Stimulated activated CD4-positive, alpha-beta T cell treated with anti-CD3 and anti-CD28 coated beads, Interleukin-15, amount 100 ng/mL, for 24 hours (primary cell): ENCODE results near the gene LSR.

Experiments
- DNase-seq: peaks from one replicate; pipeline ENCODE4 v3.0.0-alpha.2; 2020

LSR gene

DNA sequence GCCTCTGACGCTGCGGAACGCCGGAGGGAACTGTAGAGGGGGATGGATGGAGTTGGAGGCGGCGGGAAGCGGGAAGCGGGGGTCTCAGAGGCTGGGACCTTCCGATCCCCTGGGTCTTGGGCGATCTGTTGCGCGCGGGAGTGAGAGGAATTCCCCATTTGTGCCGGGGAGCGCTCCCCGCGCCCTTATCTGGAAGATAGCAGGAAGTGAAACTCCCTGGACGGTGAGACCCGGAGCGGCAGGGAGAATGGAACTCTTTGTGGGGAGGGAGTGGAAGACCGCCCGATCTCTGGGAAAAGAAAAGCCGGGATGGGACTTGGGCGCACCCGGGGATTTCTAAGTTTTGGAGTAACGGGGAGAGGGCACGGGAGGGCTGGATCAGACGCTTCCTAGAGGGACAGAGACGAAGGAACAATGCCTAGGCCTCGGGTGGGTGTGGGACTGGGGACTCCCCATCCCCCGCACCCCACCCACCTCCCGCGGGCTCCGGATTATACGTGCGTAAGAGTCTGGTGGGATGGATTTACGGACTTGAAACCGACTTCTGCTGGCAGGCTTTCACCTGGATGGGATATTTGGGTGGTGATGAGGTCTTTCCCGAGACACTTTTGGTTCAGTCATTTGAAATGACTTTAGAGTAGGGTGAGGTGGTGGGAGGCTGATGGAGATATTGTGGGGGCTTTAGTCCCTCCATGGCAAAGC lies 495 bp downstream of the LSR start:
- DNase-seq, result no peak

DNA sequence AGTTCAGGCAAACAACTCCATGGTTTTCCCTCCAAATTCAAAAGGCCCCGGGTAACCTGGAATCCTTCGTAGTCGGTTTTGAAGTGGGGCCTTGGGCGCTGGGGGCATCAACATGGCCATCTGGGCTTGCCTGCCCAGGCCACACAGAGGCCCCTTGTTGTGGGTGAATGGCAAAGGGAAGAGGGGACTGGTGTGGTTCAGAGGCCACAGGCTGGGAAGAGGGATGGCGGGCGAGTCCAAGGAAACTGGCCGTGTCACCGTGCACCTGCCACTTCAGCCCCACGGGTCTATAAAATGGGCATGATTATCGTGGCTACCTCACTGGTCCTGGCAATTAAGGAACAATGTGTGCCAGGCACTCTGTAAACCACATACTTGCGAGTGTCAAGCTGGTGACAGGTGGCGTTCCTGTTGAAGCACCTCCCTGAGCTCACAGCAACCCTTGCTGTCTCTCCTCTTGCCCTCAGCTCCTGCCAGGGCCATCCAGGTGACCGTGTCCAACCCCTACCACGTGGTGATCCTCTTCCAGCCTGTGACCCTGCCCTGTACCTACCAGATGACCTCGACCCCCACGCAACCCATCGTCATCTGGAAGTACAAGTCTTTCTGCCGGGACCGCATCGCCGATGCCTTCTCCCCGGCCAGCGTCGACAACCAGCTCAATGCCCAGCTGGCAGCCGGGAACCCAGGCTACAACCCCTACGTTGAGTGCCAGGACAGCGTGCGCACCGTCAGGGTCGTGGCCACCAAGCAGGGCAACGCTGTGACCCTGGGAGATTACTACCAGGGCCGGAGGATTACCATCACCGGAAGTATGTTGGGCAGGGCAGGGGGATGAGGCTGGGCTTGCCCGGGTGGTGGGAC lies 1.3 kb downstream of the LSR start:
- DNase-seq, result no peak

DNA sequence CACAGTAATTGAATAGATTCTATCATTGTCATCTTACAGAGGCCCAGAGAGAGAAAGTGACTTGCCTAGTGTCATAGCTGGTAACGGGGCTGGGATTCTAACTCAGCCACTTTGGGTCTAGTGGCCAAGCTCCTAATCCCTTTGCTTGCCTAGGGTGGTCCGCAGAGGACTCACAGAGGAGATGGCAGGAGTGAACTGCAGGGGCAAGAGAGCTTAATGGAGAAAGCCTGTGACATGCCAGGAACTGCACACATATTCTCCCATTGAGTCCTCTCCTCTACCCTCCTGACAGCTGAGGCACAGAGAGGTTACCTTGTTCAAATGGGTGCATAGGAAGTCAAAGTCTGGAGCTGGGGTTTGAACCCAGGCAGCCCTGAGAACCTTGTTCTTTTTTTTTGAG lies 2.7 kb downstream of the LSR start:
- no peak for DNase-seq

DNA sequence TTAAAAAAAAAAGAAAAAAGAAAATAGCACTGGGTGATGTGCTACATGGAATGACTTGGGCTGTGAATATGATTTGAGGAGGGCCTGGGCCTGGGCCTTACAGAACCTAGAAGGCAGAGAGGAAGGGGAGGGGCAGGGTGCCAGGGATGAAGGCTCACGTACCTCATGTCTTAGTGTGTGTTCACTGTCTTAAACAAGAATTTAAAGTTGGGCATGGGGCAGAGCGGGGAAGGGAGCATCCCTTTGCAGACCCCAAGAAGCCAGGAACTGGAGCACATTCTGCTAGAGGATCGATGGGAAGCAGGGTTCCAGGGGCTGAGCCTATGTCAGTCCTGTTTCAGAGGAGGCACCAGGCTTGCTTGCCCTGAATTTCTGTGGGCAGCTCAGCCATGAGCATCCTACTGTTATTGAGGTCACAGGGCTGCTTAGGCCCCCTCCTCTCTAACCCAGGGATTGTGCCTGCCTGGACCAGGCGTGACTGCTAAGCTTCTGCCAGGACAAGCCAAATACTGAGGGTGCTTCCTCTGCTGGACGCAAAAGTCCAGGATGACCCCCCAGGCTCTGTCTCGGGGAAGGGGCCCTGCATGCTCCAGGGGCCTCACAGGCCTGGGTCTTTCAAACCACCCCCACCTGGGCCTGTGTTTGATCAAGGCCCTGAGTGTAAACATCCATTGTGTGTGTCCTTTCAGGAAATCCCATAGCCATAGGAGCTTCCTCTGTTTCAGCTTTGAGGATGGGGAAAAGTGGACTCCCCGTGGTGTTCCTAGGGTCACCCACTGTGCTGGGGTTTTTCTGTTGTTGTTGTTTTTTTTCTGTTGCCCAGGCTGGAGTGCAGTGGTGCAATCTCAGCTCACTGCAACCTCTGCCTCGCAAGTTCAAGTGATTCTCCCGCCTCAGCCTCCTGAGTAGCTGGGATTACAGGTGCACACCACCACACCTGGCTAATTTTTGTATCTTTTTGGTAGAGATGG lies 4.8 kb downstream of the LSR start:
- no peak for DNase-seq

DNA sequence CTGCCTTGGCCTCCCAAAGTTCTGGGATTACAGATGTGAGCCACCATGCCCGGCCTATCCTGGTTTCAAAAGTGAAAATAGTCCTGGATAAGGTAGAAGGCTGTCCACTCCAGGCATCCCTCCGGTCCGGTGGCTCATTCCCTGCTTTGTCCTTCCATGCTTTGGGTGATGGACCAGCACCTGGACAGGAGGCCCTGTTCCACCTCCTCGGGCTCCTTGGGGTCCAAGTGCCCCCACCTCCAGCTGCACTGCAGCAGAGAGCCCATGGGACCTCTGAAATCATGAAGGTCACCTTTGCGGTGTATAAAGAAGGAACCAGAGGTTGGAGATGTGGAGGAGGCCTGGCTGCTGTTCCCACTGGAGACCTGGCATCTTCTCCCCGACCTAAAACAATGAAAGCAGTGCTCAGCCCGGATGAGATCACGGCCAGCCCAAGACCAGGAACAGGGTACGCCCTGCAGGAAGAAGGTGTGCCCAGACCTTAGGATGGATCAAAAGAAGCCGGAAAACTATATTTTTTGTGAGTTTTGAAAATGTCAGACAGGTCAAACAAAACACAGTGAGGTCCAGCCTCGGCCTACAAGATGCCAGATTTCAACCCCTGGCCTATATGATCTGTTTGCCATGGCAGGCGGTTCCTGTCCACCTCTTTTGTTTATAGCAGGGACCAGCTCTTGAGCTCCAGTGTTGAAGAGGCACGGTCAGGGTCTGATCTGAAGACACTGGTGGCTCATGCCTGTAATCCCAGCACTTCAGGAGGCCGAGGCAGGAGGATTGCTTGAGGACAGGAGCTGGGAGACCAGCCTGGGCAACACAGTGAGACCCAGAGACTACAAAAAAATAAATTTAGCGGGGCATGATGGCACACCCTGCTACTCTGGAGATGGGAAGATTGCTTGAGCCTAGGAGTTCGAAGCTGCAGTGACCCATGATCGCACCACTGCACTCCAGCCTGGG lies 5.8 kb downstream of the LSR start:
- no peak for DNase-seq

DNA sequence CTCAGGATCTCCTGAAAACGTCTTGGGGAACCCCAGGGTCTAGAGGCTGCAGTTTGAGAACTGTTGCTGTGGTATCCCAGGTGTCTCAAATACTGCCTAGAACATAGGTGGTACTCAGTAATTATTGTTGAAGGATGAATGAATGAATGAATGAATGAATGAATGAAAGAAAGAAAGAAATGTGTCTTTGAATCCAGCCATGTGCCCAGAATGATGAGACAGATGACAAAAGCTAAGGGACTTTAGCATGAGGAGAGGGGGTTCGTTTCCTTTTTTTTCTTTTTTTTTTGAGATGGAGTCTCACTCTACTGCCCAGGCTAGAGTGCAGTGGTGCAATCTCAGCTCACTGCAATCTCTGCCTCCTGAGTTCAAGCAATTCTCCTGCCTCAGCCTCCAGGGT lies 7.8 kb downstream of the LSR start:
- no peak for DNase-seq

DNA sequence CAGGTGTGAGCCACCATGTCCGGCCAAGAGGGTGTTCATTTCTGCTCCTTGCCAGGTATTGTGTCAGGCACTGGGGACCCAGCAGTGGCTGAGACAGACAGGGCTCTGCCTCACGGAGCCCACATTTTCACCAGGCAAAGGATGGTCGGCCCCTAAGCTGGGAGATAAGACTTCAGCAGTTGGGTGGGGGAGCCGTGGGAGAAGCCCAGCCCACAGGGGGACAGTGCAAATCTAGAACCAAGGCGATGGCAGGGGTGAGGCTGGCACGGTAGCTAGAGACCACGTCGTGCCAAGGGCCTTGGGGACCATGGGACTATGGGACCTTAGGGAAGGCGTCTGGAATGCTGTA lies 8.3 kb downstream of the LSR start:
- DNase-seq, result no peak

DNA sequence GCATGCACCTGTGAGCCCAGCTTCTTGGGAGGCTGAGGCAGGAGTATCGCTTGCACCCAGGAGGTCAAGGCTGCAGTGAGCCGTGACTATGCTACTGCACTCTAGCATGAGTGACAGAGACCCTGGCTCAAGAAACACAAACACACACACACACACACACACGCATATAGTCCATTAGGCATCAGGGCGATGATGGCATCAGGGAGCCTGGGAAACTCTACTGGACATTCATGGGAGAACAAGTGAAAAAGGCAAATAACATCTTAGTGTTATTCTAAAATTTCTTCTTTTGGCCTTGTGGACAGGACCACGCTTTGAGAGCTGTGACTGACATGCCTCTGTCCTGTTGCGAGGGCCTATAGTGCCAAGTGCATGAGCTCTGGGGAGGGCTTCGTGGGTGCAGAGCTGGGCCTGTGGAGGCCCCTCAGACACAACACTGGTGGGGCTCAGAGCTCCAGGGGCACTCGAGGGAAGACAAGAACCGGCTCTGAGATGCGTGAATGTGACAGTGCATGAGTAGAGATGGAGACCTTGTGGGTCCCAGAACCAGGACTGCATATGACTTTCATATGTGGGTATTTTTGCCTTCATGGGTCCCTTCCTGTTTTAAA lies 12.0 kb downstream of the LSR start:
- DNase-seq, result no peak

DNA sequence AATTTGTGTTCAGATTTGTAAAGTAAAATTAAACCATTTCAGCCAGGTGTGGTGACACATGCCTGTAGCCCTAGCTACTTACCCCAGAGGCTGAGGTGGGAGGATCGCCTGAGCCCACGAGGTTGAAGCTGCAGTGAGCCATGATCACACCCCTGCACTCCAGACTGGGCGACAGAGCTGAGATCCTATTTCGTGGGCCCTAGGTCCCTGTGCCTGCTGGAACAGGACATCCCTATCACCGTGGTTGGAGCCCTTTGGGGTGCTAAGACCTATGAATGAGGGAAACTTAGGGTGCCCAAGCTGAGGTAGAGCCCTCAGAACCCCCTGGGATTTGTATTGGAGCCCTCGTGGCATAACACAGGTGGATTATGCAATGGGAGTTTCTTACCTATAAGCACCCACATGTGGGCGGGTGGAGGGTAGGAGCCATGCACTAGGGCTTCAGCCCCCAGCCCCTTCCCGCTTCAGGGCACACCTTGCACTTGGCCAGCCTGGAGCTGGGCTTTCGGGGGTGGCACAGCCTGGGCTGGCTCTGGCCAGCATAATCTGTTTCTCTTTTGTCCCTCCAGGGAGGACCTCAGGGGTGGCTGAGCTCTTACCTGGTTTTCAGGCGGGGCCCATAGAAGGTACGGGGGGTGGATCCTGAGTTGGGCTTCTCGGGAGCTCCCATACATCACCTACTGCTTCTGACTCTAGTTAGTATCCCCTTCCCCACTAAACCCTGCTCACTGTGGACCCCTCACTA lies 12.7 kb downstream of the LSR start:
- no peak for DNase-seq

DNA sequence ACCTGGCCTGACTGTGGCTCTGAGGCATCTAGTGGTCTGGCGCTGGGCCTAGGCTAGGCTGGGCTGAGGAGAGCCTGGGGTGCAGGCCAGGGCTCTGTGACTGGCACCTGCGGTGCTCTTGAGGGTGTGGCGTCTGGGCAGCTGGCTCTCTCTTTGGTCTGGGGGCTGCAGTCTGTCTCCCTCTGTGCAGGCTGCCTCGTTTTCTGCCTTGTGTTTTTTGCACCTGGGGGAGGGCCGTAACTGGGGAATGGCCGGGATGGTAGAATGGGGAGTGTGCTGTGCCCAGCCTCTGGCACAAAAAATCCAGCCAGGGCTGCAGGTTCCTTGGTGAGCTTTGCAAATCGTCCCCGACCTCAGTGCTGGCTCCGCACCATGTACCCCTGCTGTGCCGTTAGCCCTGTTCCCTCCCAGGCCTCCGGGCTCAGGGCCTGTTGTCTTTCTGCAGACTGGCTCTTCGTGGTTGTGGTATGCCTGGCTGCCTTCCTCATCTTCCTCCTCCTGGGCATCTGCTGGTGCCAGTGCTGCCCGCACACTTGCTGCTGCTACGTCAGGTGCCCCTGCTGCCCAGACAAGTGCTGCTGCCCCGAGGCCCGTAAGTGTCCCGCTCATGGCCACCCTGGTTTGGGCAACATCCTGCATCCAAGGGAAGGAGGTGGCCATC lies 13.4 kb downstream of the LSR start:
- no peak for DNase-seq

DNA sequence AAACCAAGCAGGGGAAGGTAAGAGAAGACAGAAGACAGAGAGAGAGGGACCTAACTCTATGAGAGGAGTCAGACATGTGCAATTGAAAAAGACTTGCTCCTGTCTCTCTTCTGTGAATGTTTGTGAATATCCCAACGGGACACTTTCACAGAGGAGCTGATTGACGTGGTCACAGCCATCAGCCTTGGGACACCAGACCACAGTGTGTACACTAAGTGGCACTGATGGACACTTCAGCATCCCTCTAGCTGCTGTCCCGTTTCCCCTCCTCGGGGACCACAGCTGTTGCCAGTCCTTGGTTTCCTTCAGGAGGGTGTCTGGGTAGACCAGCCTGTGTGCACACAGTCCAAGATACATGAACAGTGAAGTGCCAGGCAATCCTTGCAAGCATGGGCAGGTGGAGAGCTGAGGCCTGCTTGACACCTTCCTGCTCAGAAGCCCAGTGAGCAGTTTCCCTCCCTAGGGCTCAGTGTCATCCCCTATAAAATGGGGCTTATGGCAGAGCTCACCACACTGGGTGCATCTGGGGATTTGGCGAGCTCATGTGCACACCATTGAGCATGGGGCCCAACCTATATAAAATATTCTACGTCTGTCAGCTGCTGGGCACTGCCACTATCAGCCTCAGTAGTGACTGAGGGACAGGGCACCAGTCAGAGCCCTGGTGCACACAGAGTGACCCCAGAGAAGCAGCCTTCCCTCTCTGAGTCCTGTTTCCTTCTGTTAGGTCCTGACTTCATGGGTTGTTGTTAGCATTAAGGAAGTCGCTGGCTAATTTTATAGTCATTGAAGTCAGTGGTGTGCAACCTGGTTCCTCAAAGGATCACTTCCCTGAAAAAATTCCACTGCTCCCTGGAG lies 15.7 kb downstream of the LSR start:
- DNase-seq, result no peak

DNA sequence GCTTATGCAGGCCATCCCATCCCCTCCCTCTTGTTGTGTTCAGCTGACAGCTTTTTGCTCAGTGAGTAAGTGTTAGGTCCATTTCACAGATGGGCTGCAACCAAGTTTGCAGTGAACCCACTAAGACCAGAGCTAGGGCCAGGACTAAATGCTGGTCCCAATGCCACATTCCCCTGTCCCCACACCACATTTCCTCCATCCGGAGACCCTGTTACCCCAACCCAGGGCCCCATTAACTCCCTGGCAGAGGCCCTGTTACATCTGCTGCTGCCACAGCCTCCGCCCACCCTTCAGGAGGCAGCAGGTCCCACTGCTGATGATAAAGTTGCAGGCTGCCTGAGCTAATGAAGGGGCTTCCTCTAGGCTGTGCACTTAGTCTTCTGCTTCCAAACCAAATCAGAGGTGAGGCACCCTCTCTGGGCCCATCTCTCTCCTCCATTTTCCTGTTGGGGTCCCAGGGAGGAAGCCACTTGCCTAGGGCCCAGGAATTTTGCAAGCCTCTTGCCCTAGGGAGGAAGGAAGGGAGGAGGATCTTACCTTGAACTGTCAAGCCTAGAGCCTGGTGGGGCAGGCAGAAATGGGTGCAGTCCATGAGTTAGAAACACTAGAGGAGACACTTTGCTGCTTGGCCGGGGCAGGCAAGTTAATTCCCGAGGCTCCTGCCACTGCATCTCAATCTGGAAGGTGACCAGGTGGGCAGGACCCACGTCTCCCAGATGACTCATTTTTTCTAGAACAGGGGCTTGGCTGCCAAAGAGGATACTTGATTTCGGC lies 16.5 kb downstream of the LSR start:
- DNase-seq, result no peak

DNA sequence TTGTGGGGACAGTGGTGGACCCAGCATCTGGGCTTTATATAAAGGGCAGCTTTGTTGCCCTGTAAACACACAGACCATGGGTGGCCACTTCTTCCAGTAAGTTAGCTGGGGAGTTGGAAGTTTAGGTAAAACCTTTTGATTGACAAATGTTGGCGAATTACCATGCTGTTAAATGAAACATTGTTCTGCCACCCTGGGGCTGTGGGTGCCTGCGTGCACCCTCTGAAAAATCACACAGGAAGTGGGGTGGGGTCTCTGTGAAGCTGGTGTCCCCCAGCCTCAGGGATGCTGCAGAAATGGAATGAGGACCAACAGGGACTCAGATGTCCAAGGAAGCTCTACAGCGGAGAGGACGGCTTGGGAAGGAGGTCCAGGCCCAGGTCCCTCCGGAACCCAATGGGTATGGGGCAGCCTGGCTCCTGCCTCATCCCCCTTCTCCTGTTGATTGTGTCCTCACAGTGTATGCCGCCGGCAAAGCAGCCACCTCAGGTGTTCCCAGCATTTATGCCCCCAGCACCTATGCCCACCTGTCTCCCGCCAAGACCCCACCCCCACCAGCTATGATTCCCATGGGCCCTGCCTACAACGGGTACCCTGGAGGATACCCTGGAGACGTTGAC lies 17.2 kb downstream of the LSR start:
- DNase-seq, result no peak

DNA sequence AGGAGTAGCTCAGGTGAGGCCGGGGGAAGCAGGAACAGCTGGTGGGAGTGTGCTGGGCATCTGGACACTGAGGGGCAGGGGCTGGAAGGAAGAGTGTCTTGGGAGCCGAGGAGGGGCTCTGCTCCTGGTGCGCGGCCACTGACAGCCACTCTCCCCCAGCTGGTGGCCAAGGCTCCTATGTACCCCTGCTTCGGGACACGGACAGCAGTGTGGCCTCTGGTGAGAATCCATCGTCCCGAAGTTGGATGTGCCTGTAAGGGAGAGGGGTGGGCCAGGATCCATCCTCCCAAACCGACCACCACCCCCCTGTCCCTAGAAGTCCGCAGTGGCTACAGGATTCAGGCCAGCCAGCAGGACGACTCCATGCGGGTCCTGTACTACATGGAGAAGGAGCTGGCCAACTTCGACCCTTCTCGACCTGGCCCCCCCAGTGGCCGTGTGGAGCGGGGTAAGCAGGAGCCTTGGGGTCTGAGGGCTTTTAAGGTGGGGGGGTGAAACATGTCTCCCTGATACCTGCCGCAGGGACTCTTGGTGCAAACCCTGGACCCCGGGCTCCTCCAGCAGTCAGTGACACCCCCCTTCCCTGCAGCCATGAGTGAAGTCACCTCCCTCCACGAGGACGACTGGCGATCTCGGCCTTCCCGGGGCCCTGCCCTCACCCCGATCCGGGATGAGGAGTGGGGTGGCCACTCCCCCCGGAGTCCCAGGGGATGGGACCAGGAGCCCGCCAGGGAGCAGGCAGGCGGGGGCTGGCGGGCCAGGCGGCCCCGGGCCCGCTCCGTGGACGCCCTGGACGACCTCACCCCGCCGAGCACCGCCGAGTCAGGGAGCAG lies 17.9 kb downstream of the LSR start:
- no peak for DNase-seq

DNA sequence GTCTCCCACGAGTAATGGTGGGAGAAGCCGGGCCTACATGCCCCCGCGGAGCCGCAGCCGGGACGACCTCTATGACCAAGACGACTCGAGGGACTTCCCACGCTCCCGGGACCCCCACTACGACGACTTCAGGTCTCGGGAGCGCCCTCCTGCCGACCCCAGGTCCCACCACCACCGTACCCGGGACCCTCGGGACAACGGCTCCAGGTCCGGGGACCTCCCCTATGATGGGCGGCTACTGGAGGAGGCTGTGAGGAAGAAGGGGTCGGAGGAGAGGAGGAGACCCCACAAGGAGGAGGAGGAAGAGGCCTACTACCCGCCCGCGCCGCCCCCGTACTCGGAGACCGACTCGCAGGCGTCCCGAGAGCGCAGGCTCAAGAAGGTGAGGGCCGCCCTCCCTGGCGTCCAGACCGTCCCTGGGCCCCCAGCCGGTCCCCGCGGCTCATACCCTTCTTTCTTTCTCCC lies 18.6 kb downstream of the LSR start:
- DNase-seq, result peak; percentile 60

DNA sequence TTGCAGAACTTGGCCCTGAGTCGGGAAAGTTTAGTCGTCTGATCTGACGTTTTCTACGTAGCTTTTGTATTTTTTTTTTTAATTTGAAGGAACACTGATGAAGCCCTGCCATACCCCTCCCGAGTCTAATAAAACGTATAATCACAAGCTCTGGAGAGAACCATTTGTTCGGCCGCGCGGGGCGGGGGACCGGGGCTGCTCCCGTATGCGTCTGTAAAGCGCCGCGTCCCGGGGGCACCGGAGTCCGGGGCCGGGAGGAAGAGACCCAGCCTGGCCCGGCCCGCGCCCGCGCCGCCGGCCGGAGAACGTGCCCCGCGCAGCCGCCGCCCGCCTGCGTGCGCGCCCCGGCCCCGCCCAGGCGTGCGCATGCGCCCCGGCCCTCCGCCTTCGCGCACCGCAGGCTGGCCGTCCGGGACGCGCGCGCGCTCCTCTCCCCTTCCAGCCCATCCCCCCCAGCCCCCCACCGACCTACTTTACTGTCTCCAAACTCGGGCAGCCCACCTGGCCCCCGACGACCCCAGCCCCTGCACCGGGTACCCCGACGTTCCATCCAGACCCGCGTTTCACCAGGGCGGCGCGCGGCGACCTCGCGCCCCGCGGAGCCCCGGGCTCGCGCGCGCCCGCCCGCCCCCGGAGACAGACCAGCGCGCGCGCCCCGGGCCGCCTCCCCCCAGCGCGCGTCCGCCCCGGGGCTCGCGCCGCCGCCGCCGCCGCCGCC lies 19.2 kb downstream of the LSR start:
- DNase-seq, result peak; percentile 77
